Activated T-cell treated with anti-CD3 and anti-CD28 coated beads for 24 hours (primary cell): Measurements from ENCODE around the gene INTS3.
"Not testable (repeated sequence)": the region's sequence is repeated elsewhere in the genome, so short reads cannot be mapped to it uniquely, and the experiment has no call there.

Source experiments
- DNase-seq: peaks from one replicate; pipeline ENCODE4 v3.0.0-alpha.2; 2020; ENCODE audit warnings: low read depth

INTS3 gene

GRCh38 chr1:153778051-153778823, 50.4 kb downstream of the INTS3 start:
- DNase-seq, result no peak

GRCh38 chr1:153778824-153779519, 51.1 kb downstream of the INTS3 start:
- DNase-seq, result no peak

- DNase-seq, result no peak
Measured at GRCh38 chr1:153779781-153780541, 52.1 kb downstream of the INTS3 start.

GRCh38 chr1:153780551-153780950, 52.7 kb downstream of the INTS3 start:
- no peak for DNase-seq

GRCh38 chr1:153782648-153783047, 54.8 kb downstream of the INTS3 start:
- not testable (repeated sequence) for DNase-seq

- DNase-seq, result peak; percentile 89
Measured at GRCh38 chr1:153783233-153784190, 55.7 kb downstream of the INTS3 start.

- no peak for DNase-seq
Measured at GRCh38 chr1:153786038-153786790, 58.4 kb downstream of the INTS3 start.

- no peak for DNase-seq
Measured at GRCh38 chr1:153789478-153790034, 61.7 kb downstream of the INTS3 start.

- DNase-seq, result no peak
Measured at GRCh38 chr1:153790313-153790965, 62.6 kb downstream of the INTS3 start.

GRCh38 chr1:153790966-153791647, 63.3 kb downstream of the INTS3 start:
- DNase-seq, result no peak

- DNase-seq, result no peak
Measured at GRCh38 chr1:153791648-153792253, 63.9 kb downstream of the INTS3 start.

GRCh38 chr1:153792631-153793041, 64.8 kb downstream of the INTS3 start:
- DNase-seq, result no peak

GRCh38 chr1:153793261-153793972, 65.6 kb downstream of the INTS3 start:
- DNase-seq, result no peak

GRCh38 chr1:153793973-153794615, 66.2 kb downstream of the INTS3 start:
- no peak for DNase-seq

- no peak for DNase-seq
Measured at GRCh38 chr1:153794624-153795329, 66.9 kb downstream of the INTS3 start.

- DNase-seq, result no peak
Measured at GRCh38 chr1:153795330-153795837, 67.5 kb downstream of the INTS3 start.
